IPS-20b (cell line): Measurements from ENCODE around the gene IRX4.

ENCODE experiments used
- H3K27ac ChIP-seq: one replicate; pipeline ENCODE4 v1.5.1; 2013; ENCODE audit warnings: low read length
- H3K27me3 ChIP-seq: 2 replicates; pipeline ENCODE4 v1.6.1; 2013; ENCODE audit warnings: mild to moderate bottlenecking, low read length, inconsistent platforms; ENCODE audit not compliant: insufficient read depth
- H3K36me3 ChIP-seq: 2 replicates; pipeline ENCODE4 v1.6.1; 2013; ENCODE audit warnings: low read depth, mild to moderate bottlenecking, inconsistent platforms, low read length, moderate library complexity; ENCODE audit not compliant: insufficient read depth
- H3K4me1 ChIP-seq: 2 replicates; pipeline ENCODE4 v1.6.1; 2013; ENCODE audit warnings: mild to moderate bottlenecking, control low read depth, inconsistent platforms, low read length, moderate library complexity; ENCODE audit not compliant: insufficient read depth
- H3K4me3 ChIP-seq: 2 replicates; pipeline ENCODE4 v1.5.1; 2013; ENCODE audit warnings: mild to moderate bottlenecking, low read length, inconsistent platforms
- H3K9ac ChIP-seq: 2 replicates; pipeline ENCODE4 v1.6.1; 2013; ENCODE audit warnings: low read depth, mild to moderate bottlenecking, inconsistent platforms, low read length, moderate library complexity
- H3K9me3 ChIP-seq: 2 replicates; pipeline ENCODE4 v1.6.1; 2013; ENCODE audit warnings: mild to moderate bottlenecking, low read depth, low read length, inconsistent platforms; ENCODE audit not compliant: insufficient read depth

The IRX4 gene

DNA sequence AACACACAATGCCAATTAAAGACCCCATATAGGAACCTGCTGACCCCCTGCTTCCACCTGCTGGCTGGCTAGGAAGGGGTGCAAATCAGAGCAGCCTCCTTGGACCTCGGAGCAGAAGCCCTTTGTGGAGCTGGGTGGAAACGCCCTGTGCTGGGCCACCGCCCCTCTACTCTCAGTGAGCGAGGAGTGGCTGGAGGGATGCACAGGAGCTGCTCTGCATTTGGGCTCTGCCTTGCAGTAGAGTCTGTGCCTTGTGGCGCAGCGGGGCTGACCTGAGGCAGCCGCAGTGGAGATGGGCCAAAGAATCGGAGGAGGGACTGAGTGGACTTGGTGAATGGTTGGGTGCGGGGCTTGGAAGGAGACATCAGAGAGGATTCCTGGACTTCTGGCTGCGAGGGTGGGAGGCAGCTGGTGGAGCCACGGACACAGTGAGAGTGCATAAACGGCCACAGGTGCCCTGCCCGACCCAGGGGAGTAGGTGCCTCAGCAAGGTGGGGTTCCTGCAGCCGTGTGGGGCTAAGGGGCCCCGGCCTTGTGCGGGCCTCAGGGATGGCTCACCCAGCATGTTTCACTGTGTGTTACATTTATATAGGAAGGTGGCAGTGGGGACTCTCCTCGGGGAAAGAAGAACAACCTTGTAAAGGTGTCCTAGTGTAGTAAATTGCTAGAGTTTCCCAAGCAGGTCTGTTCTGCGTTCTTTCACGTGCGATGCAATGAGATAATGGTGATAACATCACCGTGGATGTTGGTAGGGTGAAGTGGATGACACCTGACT is 14.1 kb upstream of the IRX4 start:
- H3K4me1 ChIP-seq: no peaks in the 10 kb centered on the region
- no peak overlapping the region for H3K27ac ChIP-seq
- H3K27me3 ChIP-seq: peaks cover 35% of the 10 kb centered on the region
- no peaks in the 10 kb centered on the region for H3K9me3 ChIP-seq
- H3K9ac ChIP-seq: no peak overlapping the region
- H3K36me3 ChIP-seq: no peaks in the 10 kb centered on the region
- no peak overlapping the region for H3K4me3 ChIP-seq

- H3K27me3 ChIP-seq: peaks cover 42% of the 10 kb centered on the region
- no peak overlapping the region for H3K9ac ChIP-seq
These were observed 13.2 kb upstream of the IRX4 start for GRCh38 chr5:1895739-1896420.

GRCh38 chr5:1894243-1894642 is 11.5 kb upstream of the IRX4 start:
- no peak overlapping the region for H3K27ac ChIP-seq
- no peaks in the 10 kb centered on the region for H3K36me3 ChIP-seq
- H3K9ac ChIP-seq: no peak overlapping the region
- H3K4me3 ChIP-seq: no peak overlapping the region
- no peaks in the 10 kb centered on the region for H3K9me3 ChIP-seq
- H3K27me3 ChIP-seq: peaks cover 59% of the 10 kb centered on the region
- no peaks in the 10 kb centered on the region for H3K4me1 ChIP-seq

More at GRCh38 chr5:1895739-1896420, 13.2 kb upstream of the IRX4 start:
- Histone ChIP-seq H3K4me1 (no peaks in the 10 kb centered on the region), H3K27ac (no peak overlapping the region), H3K36me3 (no peaks in the 10 kb centered on the region), H3K4me3 (no peak overlapping the region), H3K9me3 (no peaks in the 10 kb centered on the region)

DNA sequence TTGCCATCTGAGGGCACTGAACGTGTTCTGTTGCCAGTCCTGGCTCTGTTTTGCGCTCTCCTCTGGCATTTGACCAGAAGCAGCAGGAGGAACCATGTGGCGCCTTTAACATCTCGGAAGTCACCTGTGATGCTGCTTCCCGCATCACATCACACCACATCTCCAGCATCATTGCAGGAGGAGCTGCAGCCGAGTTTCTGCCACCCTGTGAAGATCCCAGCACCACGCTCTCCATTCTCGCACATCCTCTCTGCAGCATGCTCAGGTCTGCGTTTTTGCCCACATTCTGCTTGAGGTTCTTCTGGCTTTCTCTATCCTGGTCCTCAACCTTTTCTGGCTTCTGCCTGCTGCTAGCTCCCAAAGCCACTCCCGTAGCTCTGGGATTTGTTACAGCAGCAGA is 11.0 kb upstream of the IRX4 start:
- Histone ChIP-seq H3K36me3 (no peaks in the 10 kb centered on the region), H3K4me1 (no peaks in the 10 kb centered on the region), H3K4me3 (no peak overlapping the region), H3K27ac (no peak overlapping the region), H3K27me3 (peaks cover 63% of the 10 kb centered on the region), H3K9me3 (no peaks in the 10 kb centered on the region), H3K9ac (no peak overlapping the region)

GRCh38 chr5:1892685-1893445 is 10.1 kb upstream of the IRX4 start:
- Histone ChIP-seq H3K9me3 (no peaks in the 10 kb centered on the region), H3K9ac (no peak overlapping the region), H3K4me3 (no peak overlapping the region), H3K27me3 (peaks cover 72% of the 10 kb centered on the region), H3K36me3 (no peaks in the 10 kb centered on the region), H3K27ac (no peak overlapping the region), H3K4me1 (no peaks in the 10 kb centered on the region)

GRCh38 chr5:1892211-1892610 is 9.5 kb upstream of the IRX4 start:
- H3K27me3 ChIP-seq: peaks cover 72% of the 10 kb centered on the region
- no peak overlapping the region for H3K27ac ChIP-seq
- no peaks in the 10 kb centered on the region for H3K36me3 ChIP-seq
- no peaks in the 10 kb centered on the region for H3K4me1 ChIP-seq
- no peak overlapping the region for H3K4me3 ChIP-seq
- no peaks in the 10 kb centered on the region for H3K9me3 ChIP-seq
- H3K9ac ChIP-seq: no peak overlapping the region

DNA sequence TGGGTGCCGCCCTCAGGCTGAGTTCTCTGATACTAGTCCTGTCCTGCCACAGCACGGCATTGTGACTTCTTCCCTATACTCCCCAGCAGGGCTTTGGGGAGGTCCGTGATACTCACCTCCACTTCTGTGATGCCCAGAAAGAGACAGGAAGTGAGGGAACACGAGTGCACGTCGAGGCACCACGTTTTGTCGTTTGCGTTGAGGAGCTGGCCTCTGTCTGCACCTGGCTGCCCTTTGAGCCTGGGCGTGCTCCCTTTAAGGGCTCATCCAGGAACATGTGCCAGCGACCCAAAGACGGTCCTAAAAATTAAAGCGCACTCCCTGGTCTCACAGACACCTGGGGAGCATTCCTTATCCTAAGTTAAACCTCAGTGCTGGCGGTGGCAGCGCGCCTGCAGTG is 8.7 kb upstream of the IRX4 start:
- no peaks in the 10 kb centered on the region for H3K36me3 ChIP-seq
- H3K9me3 ChIP-seq: no peaks in the 10 kb centered on the region
- no peak overlapping the region for H3K4me3 ChIP-seq
- no peak overlapping the region for H3K9ac ChIP-seq
- H3K27ac ChIP-seq: no peak overlapping the region
- H3K27me3 ChIP-seq: peaks cover 81% of the 10 kb centered on the region
- no peaks in the 10 kb centered on the region for H3K4me1 ChIP-seq

DNA sequence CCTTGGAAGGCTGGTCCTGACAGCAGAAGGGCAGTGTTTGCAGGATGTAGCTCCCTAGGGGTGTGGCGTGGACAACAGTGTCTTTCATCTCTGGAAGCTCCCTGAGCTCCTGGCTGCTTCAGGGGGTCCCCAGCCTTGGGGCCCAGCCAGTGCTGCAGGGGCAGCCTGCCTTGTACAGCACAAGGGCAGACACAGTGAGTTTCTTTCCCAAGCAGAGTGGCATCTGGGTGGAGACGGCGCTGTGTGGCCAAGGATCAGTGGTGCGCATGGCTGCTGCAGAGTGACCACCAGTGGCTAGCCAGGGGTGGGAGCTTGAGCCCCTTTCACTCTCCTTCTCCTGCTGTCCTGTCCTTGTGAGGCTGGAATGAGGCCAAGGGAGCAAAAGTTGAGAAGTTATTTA is 7.6 kb upstream of the IRX4 start:
- Histone ChIP-seq H3K4me1 (peaks cover 3% of the 10 kb centered on the region; the same call in 1 of the 2 replicates), H3K27ac (no peak overlapping the region), H3K36me3 (no peaks in the 10 kb centered on the region), H3K9me3 (no peaks in the 10 kb centered on the region), H3K27me3 (peaks cover 88% of the 10 kb centered on the region), H3K4me3 (no peak overlapping the region), H3K9ac (no peak overlapping the region)

DNA sequence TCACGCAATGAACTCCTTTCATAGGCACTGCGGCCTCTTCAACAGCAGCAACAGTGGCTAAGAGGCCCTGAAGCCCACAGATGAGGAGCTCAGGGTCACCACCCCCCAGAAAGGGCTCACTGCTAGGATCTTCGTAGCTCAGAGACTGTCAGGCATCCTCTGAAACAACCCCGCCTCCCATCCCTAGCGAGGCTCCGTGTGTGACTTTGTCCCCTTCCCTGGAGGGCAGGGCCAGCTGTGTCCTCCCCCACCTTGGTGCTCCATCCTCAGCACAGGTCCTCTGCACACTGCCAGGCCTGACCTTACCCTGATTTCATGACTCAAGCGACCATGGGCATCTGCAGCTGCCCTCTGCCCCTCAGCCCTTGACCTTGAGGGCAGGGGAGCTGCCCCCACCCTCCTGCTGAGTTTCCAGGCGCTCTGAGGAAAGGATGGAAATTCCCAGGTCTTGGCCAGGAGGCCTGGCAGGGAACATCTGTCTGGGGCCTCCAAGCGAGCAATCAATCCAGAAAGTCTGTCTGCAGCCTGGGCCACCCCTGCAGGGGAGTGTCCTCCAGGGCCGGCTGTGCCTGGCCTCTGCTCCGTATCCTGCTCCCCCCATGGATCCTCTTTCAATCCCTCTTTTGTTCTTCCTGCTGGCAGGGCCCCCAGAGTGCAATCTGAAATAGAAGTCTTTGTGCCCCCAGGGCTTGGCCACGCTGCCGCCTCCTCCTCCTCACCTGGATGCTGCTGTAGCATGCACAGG is 6.8 kb upstream of the IRX4 start:
- Histone ChIP-seq H3K9me3 (no peaks in the 10 kb centered on the region; the same call in 1 of the 2 replicates), H3K4me3 (no peak overlapping the region), H3K27me3 (peaks cover 94% of the 10 kb centered on the region), H3K4me1 (peaks cover 4% of the 10 kb centered on the region; the same call in 1 of the 2 replicates), H3K9ac (no peak overlapping the region), H3K36me3 (no peaks in the 10 kb centered on the region), H3K27ac (no peak overlapping the region)

GRCh38 chr5:1888541-1889251 is 6.0 kb upstream of the IRX4 start:
- Histone ChIP-seq H3K36me3 (no peaks in the 10 kb centered on the region), H3K27me3 (peaks cover 98% of the 10 kb centered on the region), H3K4me1 (peaks cover 8% of the 10 kb centered on the region; the same call in 1 of the 2 replicates), H3K9ac (no peak overlapping the region), H3K9me3 (no peaks in the 10 kb centered on the region; the same call in 1 of the 2 replicates), H3K27ac (no peak overlapping the region), H3K4me3 (no peak overlapping the region)
